ENCODE results near the gene FXYD3. TPM values are rescaled to one million over a fixed set of nuclear protein-coding genes. Genes with fewer than 3 reads are reported as not detected.

FXYD3 gene
- total and polyA plus RNA-seq, 4 donors: 130 to 467 (median 160) TPM

DNA sequence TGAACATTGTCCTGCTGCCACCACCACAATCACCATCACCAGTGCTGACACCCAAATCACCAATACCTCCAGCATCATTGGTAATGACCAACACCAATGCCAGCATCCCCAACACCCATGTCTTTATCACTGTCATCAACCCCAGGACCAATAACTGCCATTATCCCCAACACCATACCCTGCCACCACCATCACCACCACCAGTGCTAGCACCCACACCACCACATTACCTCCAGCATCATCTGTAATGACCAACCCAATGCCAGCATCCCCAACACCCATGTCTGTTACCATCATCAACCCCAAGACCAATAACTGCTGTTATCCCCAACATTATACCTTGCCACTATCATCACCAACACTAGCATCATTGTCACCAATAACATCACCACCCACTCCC is 16.6 kb downstream of the FXYD3 start:
- H3K27me3 ChIP-seq (ENCODE audit: control insufficient read depth in 3 of 3, insufficient read depth in 3 of 3, low read length in 2 of 3): no peaks in the 10 kb centered on the region
- ATAC-seq (ENCODE audit: insufficient read depth, low FRiP score) (no peak), DNase-seq (no peak)
- no peak overlapping the region for H3K9ac ChIP-seq (ENCODE audit: insufficient read depth in 1 of 2, low read length in 2 of 2)
- H3K27ac ChIP-seq (ENCODE audit: low read depth in 1 of 2, low read length in 1 of 2): no peak overlapping the region
- H3K4me1 ChIP-seq (ENCODE audit: control insufficient read depth in 5 of 5, insufficient read depth in 5 of 5, low read length in 5 of 5): peaks cover 0 to 8% (median 3%) of the 10 kb centered on the region in 5 donors
- TF ChIP-seq, protein P1, sequence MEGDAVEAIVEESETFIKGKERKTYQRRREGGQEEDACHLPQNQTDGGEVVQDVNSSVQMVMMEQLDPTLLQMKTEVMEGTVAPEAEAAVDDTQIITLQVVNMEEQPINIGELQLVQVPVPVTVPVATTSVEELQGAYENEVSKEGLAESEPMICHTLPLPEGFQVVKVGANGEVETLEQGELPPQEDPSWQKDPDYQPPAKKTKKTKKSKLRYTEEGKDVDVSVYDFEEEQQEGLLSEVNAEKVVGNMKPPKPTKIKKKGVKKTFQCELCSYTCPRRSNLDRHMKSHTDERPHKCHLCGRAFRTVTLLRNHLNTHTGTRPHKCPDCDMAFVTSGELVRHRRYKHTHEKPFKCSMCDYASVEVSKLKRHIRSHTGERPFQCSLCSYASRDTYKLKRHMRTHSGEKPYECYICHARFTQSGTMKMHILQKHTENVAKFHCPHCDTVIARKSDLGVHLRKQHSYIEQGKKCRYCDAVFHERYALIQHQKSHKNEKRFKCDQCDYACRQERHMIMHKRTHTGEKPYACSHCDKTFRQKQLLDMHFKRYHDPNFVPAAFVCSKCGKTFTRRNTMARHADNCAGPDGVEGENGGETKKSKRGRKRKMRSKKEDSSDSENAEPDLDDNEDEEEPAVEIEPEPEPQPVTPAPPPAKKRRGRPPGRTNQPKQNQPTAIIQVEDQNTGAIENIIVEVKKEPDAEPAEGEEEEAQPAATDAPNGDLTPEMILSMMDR (IDR thresholded peaks at IDR 0.05; ENCODE audit: control extremely low read depth, extremely low read depth): no peak
- H3K4me3 ChIP-seq: no peak overlapping the region
- no peaks in the 10 kb centered on the region for H3K9me3 ChIP-seq (ENCODE audit: control insufficient read depth in 4 of 4, insufficient read depth in 3 of 4, low read length in 3 of 4)
- no peaks in the 10 kb centered on the region for H3K36me3 ChIP-seq (ENCODE audit: control insufficient read depth in 4 of 4, insufficient read depth in 4 of 4, low read length in 4 of 4)

DNA sequence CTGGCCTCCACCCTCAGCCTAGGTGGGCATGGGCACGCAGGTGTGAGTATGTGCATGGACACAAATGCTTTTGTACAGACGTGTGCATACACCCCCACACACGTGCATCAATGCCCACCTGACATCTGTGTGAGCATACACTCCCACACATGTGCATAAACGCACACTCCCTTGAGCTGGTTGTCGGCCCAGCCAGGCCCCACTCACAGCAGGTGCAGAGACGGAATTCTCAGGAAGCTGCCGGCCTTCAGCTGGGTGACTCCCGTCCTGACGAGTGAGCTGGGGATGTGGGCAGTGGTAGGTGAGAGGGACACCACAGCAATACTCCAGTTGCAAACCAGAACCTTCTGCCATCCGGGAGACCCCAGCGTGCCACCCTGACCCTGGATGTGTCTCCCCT is 18.2 kb downstream of the FXYD3 start:
- Histone ChIP-seq H3K4me3 (no peak overlapping the region), H3K36me3 (ENCODE audit: control insufficient read depth in 4 of 4, insufficient read depth in 4 of 4, low read length in 4 of 4) (no peaks in the 10 kb centered on the region), H3K9me3 (ENCODE audit: control insufficient read depth in 4 of 4, insufficient read depth in 3 of 4, low read length in 3 of 4) (no peaks in the 10 kb centered on the region), H3K4me1 (ENCODE audit: control insufficient read depth in 5 of 5, insufficient read depth in 5 of 5, low read length in 5 of 5) (peaks cover 0 to 16% (median 11%) of the 10 kb centered on the region in 5 donors), H3K27ac (ENCODE audit: low read depth in 1 of 2, low read length in 1 of 2) (no peak overlapping the region), H3K9ac (ENCODE audit: insufficient read depth in 1 of 2, low read length in 2 of 2) (no peak overlapping the region), H3K27me3 (ENCODE audit: control insufficient read depth in 3 of 3, insufficient read depth in 3 of 3, low read length in 2 of 3) (no peaks in the 10 kb centered on the region)
- ATAC-seq (ENCODE audit: insufficient read depth, low FRiP score) (no peak), DNase-seq (no peak)
- TF ChIP-seq, protein P1 (IDR thresholded peaks at IDR 0.05; ENCODE audit: control extremely low read depth, extremely low read depth): no peak
- 80 to 89% methylated on average over 11 of the region's 11 CpGs for WGBS, 2 donors

DNA sequence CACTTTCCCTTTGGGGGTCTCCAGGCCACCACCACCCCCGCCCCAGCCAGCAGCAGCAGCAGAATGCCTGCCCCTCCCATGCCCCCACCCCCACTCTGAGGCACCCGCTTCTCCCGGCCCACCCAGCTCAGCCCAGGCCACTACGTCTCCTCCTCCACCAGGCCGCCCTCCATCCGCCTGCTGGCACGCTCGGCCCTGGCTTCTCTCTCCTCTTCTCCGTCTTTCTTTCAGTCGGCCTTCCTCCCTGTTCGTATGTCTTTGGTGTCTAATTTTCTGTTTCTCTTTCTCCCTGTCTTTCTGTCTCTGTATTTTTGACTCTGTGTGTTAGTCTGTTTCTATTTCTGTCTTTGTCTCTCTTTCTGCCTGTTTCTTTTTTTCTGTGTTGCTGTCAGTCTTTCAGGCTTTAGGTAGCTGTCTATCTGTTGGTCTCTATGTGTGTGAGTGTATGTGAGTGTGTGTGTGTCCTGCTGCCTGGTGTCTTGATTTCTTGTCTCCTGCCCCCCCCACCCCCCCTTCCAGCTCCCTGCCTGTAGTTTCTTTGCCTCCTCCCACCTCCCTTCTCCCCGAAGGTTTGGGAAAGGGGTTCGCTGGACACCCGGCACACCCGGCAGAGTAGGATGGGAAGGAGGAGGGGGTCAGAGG is 19.1 kb downstream of the FXYD3 start, which contains the start of gene LGI4:
TSS of gene LGI4 (minus strand) at position 459 of the 642 bp plus-strand sequence. CDS start at position 80, 379 bp downstream.
- peaks cover 0 to 25% (median 11%) of the 10 kb centered on the region in 5 donors for H3K4me1 ChIP-seq (ENCODE audit: control insufficient read depth in 5 of 5, insufficient read depth in 5 of 5, low read length in 5 of 5)
- ATAC-seq (ENCODE audit: insufficient read depth, low FRiP score): no peak
- peak within 1 kb of the TSS in 1 of 2 donors; percentile 30 for H3K27ac ChIP-seq (ENCODE audit: low read depth in 1 of 2, low read length in 1 of 2)
- no peaks in the 10 kb centered on the region for H3K9me3 ChIP-seq (ENCODE audit: control insufficient read depth in 4 of 4, insufficient read depth in 3 of 4, low read length in 3 of 4)
- WGBS, 2 donors: 72 to 86% methylated on average over 14 to 15 of the region's 15 CpGs
- no peaks in the 10 kb centered on the region for H3K36me3 ChIP-seq (ENCODE audit: control insufficient read depth in 4 of 4, insufficient read depth in 4 of 4, low read length in 4 of 4)
- no peak within 1 kb of the TSS for H3K9ac ChIP-seq (ENCODE audit: insufficient read depth in 1 of 2, low read length in 2 of 2)
- no peak within 1 kb of the TSS for H3K4me3 ChIP-seq
- no peaks in the 10 kb centered on the region for H3K27me3 ChIP-seq (ENCODE audit: control insufficient read depth in 3 of 3, insufficient read depth in 3 of 3, low read length in 2 of 3)
- TF ChIP-seq, protein P1 (IDR thresholded peaks at IDR 0.05; ENCODE audit: control extremely low read depth, extremely low read depth): no peak
- no peak for DNase-seq
